Right ventricle myocardium inferior (tissue), 1 donor: ENCODE data around the gene MTF2. TPM values are rescaled to one million over a fixed set of nuclear protein-coding genes. Genes with fewer than 3 reads are reported as not detected.
"Not testable (repeated sequence)": the region's sequence is repeated elsewhere in the genome, so short reads cannot be mapped to it uniquely, and the experiment has no call there.

Experiments used
- ATAC-seq: fragments of 200-7000 bp; cut with Tn5 transposase; one replicate; pipeline ENCODE4 v1.9.1; 2020; ENCODE audit warnings: mild to moderate bottlenecking, moderate library complexity
- DNase-seq: peaks from one replicate; pipeline ENCODE4 v3.0.0; 2021; ENCODE audit errors: missing footprints
- intact Hi-C: fragments of 100-400 bp; cut with DNase I; formaldehyde crosslinking; loops from one replicate; pipeline ENCODE4 v1.11.0; 2022
- total RNA-seq: library from RNA; stranded (reverse); fragmentation: NEBNext Ultra II Directional; extraction: Animal tissue kit (Norgen Biotek cat#: 25700); gene quantifications from one replicate; pipeline ENCODE4 v1.2.1, GENCODE V29; 2021
- donor health status: DM: no; HTN: yes; CAD: no; lungs with severe emphysema.

Gene MTF2
- total RNA-seq, 1 donor from 2014 or later, result 7.1 TPM

DNA sequence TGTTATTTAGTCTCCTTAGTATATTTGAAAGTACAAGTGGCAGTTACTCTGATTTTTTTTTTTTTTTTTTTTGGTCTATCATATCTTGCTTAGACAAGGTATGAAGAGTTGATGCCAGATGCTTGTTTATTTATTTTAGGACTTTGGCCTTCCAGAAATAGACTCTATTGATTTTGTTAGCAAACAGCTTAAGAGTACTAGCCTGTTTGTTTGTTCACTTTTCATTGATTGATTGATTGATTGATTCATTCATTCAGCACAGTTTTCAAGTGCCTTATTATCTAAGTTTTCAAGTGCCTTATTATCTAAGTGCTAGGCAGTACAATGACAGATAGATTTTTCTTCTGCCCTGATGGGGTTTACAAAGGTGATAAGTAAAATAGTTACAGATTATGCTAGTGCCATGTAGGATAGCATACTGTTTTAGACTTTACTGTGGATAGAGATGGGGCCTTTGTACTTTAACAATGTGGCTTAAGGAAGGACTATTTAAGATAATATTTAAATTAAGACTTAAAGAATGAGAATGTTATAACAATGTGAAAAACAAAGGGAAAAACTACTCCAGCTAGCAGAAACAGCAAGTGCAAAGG lies 50.5 kb downstream of the MTF2 start:
- ATAC-seq (no peak), DNase-seq (no peak)
- intact Hi-C loops, result no loop called here

DNA sequence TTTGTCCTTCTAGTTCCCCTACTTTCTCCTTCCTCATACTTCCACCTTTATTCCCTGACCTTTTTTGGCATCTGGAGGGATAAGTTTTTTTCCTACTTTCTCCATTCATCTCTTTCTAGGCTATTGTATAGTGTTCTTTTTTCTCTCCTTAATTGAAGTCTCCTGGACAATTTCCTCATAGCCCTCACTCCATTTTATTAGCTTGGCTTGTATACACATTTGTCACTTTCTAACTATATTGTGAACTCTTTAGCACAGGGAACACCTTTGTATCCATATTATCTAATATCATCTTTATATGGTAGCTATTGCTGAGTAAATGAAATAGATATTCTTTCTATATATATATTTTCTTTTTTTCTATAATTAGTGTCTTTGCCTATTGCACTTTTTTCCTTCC lies 53.6 kb downstream of the MTF2 start:
- intact Hi-C loops, result no loop called here
- ATAC-seq (no peak), DNase-seq (no peak)

DNA sequence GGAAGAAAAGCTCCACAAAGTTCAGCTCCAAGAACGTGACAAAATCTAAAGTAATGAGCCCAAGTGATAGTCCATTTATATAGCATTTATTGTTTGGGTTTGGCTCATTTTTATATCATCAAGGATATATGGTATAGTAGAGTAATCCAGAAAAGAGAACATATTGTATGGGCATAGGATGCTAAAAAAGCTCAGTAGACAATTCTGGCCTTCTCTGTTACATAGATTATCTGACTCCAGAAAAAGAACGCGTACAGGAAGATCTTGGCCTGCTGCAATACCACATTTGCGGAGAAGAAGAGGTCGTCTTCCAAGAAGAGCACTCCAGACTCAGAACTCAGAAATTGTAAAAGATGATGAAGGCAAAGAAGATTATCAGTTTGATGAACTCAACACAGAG lies 57.4 kb downstream of the MTF2 start:
- DNase-seq (no peak), ATAC-seq (no peak)
- intact Hi-C loops, result no loop called here

DNA sequence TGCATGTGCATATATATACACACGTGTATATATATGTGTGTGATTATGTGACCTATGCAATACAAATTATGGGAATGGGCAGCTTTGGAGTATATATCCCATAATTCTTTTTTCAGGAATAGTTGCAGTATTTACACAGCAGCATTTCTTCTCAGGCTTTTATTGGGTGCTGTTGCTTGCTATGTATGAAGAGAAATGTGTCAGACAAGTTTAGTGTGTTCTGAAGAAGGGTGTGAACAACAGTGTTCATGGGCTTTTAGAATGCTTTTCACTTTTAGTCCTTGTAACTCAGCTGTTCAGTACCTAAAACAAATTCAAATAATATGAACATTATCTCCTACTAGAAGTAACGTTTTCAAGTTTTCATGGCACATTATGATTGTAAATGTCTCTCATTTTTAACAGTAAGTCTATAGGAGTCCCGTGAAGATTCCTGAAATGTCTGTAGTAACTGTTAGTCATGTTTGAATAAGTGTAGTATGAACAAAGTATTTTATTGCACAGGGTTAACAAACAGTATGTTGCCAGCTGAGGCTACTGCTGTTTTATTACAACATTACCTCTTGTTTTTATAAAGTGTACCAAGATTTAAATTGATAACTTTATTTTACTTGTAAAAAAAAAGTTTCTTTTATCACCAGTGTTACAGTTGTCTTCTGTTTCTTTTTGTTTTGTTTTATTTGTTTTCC lies 58.7 kb downstream of the MTF2 start:
- ATAC-seq (no peak), DNase-seq (no peak)
- intact Hi-C loops, result no loop called here

DNA sequence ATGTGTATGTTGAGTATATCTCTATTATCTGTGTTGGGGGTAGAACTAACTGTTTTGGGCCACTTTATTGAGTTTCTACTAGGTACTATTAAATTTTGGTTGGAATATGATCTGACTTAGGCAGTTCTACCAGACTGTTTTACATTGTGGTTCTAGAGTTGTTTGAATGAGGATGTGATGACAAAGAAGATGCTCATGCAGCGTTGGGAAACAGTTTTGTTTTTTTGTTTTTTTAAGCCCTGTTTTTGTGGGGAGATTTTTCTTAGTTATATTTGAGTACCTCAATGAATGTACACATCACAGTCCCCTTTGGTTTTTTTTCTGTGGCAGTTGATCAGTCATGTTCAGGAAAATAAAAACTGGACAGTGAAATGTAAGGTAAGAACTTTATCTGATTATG lies 61.0 kb downstream of the MTF2 start:
- DNase-seq (no peak), ATAC-seq (no peak)
- intact Hi-C loops, result no loop called here

DNA sequence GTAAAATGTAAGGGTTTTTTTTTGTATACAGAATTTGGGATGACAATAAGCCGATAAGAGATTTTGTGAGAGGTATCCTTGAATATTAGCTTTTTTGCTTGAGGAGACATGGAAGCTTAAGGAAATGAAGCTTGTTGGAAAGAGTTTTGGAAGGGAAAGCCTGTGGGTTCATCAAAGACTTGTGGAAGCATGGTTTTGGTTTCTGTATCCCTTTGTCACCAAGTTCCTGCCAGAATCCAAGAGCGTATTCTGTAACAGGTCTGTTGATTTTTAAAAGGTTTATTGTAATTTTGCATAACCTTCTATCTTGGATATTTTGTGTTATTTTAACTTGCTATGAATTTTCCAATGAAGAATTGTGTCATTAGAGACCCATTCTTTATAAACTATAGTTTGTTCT lies 63.1 kb downstream of the MTF2 start:
- intact Hi-C loops, result no loop called here
- DNase-seq (no peak), ATAC-seq (no peak)

DNA sequence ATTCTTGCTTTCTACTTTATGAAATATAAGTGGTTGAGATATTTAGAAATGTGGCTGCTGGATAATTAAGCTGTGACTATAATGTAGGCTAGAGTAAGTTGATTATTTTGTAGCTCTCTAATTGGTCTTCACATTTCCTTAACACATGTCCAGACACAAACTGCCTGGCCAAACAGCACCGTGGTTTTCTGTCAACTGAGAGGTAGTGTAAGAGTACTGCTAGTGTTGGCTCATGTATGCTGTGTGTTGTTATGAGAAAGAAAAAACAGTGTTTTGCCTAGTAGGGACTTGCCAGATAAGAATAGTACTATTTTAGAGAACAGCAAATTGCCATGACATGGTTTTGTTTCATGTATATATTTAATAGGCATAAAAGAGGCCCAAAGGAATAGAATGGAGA lies 64.1 kb downstream of the MTF2 start:
- DNase-seq (no peak), ATAC-seq (no peak)
- intact Hi-C loops, result no loop called here

DNA sequence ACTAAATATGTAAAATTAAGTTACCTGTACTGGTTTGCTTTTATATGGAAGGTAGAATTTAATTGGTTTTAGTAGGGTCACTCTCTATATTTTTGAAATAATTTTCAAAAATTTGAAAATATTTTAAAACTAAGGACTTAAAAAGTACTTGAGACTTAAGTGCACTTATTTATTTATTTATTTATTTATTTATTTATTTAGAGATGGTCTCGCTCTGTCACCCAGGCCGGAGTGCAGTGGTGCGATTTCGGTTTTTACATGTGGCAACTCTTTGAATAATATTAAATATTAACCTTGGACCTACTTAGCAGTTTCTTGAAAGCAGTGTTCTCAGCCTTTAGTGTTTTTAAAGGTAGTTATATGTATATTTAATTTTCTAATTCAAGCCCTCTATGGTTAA lies 64.7 kb downstream of the MTF2 start:
- no peak for ATAC-seq
- intact Hi-C loops, result no loop called here
- DNase-seq, result no peak

DNA sequence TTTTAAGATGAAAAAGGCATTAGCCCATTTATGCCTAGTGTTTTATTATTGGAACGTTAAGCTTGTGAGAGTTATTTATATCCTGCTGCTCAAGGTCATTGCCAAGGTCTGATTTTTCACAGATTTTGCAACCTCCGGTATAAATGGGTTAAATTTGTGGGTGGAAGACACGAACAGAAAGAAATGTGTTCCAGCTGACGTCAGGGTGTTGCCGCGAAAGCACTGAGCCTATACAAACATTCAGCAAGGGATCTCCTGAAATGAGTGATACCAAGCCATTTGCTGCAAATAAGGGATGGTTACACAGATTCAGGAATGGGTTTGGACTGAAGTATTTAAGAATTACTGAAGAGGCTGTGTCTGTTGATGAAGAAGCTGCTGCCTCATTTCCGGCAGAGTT lies 68.9 kb downstream of the MTF2 start:
- intact Hi-C loops, result no loop called here
- DNase-seq, result no peak
- ATAC-seq, result no peak

DNA sequence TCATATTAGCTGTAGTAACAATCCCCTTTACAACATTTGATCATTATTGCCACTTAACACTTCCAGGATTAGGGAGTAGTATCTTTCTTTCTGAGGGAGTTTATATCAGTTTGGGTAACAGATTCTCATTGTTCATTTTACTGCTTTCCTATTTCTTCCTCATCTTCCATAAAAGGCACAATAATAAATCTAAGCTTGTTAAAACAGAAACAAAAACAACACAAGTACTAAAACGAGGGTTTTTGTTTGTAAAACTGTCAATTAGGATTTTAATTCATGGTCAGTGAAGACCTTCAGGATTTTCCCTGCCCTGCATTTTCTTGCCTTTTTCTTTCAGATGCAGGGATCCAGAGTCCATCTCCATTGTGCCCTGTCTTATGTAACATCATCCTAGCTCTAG lies 71.6 kb downstream of the MTF2 start:
- intact Hi-C loops, result no loop called here
- ATAC-seq (no peak), DNase-seq (no peak)

DNA sequence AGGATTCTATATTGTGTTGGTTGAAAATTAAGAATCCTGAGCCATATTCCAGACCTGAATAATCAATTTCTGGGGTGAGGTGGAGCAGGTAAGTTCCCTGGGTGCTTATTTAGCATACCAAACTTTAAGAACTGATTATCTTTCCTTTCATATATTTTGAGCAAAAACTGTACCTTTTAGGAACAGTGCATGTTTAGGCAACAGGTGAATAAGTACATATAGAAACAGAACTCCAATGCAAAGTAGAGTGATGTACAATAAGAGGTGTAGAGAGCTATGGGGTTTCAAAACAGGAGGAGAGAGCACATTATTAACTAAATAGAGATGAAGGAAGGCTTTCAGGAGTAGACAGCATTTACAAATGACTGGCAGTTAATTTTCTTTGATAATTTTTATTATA lies 72.4 kb downstream of the MTF2 start:
- DNase-seq (no peak), ATAC-seq (no peak)
- intact Hi-C loops, result no loop called here

DNA sequence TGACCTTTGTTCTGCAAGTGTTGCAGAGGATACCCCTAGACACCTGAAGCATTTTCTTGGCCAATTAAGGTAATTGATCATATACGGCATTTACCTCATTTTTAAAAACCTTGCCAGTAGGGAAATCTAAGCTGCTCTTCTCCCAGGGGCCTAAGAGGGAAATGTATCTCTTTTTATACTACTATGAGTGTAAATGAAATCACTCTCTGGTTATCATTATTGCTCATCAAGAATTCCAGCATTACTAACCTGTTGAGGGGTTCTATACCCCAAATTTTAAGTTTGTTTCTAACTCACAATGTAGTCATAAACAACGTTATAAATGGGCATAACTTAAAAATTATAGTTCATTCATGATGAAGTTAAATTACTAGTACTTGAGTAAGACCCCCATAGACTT lies 73.8 kb downstream of the MTF2 start:
- intact Hi-C loops, result no loop called here
- DNase-seq (no peak), ATAC-seq (no peak)

DNA sequence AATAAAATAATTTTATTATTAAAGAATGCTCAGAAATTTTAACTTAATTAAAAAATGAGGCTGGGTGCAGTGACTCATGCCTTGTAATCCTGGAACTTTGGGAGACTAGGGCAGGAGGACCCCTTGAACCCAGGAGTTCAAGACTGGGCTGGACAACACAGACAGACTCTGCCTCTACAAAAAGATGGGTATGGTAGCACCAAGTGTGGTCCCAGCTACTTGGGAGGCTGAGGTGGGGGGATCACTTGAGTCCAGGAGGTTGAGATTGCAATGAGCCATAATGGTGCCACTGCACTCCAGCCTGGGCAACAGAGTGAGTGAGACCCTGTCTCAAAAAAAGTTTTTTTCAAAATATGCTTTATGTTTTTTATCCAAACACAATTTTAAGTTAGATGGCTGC lies 75.8 kb downstream of the MTF2 start:
- ATAC-seq (no peak), DNase-seq (no peak)
- intact Hi-C loops, result no loop called here

DNA sequence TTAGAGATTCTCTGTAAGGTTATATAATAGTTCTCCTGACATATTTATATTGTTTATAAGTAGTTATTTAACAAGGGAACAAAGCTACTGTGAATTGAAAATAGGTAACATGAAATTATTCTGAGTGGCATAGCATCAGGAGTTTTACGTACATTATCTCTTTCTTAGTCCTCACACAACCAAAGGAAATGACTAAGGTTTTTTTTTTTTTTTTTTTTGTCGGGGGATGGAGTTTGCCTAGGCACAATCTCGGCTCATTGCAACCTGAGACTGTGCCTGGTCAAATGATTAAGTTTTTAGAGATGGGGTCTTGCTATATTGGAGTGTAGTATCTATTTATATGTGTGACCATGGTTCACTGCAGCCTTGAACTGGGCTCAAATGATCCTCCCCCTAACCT lies 76.3 kb downstream of the MTF2 start:
- ATAC-seq (no peak), DNase-seq (no peak)

DNA sequence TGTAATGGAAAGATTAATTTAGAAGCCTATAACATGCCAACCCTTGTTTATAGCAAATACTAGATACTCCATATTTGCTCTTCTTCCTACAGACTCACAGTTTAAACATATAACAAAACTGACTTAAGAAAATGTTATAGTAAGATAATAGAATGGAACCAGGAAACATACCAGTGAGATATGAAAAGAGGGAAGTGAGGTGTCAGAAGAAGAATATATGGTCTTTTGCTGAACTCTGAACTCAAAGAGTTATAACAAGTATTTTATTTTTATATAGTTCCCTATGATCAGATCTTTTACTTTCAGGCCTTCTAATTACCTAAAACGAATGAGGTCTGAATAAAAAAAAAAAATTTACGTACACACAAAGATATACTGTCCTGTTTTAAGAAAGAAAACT lies 80.3 kb downstream of the MTF2 start:
- ATAC-seq (no peak), DNase-seq (no peak)
- intact Hi-C loops, result no loop called here

More for the DNA sequence above, 76.3 kb downstream of the MTF2 start:
- intact Hi-C loops, result no loop called here

DNA sequence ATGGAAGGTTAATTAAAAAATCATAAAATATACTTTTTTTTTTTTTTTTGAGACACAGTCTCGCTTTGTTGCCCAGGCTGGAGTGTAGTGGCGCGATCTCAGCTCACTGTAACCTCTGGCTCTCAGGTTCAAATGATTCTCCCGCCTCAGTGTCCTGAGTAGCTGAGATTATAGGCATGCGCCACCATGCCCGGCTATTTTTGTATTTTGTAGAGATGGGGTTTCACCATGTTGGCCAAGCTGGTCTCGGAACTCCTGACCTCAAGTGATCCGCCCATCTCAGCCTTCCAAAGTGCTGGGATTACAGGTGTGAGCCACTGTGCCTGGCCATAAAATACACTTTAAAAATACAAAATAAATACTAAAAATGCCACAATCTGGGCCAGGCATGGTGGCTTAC lies 84.2 kb downstream of the MTF2 start:
- DNase-seq, intact Hi-C loops, ATAC-seq: not testable (repeated sequence)

DNA sequence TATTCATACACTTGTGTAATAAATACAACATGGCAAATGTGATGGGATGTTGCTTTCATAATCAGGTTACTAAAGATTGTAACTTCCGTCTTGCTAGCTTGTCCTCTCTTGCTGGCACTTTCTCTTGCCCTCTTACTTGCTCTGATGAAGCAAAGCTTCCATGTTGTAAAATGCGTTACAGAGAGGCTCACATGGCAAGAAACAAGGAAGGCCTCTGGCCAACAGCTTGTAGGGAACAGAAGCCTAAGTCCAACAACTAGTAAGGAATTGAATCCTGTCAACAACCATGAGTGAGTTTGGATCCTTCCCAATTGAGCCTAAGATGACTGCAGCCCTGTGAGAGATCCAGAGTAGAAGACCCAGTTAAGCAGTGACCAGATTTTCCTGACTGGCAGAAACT lies 85.7 kb downstream of the MTF2 start:
- DNase-seq, result no peak
- ATAC-seq, result peak; percentile 74
- intact Hi-C loops, result no loop called here

DNA sequence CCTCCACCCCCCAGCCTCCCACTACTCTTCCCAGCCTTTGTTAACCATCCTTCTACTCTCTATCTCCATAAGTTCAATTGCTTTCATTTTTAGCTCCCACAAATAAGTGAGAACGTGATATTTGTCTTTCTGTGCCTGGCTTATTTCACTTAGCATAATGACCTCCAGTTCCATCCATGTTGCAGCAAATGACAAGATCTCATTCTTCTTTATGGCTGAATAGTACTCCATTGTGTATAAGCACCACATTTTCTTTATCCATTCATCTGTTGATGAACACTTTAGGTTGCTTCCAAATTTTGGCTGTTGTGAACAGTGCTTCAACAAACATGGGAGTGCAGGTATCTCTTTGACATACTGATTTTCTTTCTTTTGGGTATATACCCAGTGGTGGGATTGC lies 86.8 kb downstream of the MTF2 start:
- intact Hi-C loops, DNase-seq, ATAC-seq: not testable (repeated sequence)

DNA sequence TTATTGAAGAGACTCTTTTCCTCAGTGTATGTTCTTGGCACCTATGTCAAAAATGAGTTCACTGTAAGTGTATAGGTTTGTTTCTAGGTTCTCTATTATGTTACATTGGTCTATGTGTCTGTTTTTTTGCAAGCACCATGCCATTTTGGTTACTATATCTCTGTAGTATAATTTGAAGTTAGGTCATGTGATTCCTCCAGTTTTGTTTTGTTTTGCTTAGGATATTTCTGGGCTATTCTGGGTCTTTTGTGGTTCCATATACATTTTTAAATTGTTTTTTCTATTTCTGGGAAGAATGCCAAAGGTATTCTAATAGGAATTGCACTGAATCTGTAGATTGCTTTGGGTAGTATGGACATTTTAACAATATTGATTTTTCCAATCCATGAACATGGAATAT lies 87.9 kb downstream of the MTF2 start:
- DNase-seq (no peak), ATAC-seq (no peak)
- intact Hi-C loops, result no loop called here

DNA sequence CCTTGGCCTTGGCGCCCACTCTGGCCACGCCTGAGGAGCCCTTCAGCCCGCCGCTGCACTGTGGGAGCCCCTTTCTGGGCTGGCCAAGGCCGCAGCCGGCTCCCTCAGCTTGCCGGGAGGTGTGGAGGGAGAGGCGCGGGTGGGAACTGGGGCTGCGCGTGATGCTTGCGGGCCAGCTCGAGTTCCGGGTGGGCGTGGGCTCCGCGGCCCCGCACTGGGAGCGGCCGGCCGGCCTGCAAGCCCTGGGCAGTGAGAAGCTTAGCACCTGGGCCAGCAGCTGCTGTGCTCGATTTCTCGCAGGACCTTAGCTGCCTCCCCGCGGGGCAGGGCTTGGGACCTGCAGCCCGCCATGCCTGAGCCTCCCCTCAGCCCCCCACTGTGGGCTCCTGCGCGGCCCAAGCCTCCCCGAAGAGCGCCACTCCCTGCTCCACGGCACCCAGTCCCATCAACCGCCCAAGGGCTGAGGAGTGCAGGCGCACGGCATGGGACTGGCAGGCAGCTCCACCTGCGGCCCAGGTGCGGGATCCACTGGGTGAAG lies 91.1 kb downstream of the MTF2 start:
- DNase-seq, intact Hi-C loops, ATAC-seq: not testable (repeated sequence)

DNA sequence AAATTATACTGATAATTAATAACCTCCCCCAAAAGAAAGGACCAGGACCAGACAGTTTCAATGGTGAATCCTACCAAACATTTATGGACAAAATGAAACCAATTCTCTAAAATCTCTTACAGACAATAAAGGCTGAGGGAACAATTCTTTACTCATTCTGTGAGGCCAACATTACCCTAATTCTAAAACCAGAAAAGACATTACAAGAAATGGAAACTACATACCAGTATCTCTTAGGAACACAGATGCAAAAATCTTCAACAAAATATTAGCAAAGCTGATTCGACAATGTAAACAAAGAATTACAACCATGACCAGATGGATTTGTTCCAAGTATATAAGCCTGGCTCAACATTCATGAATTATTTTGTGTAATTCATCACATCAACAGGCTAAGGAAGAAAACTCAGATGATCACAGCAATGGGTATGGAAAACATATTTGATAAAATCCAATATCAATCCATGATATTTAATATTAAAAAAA lies 92.5 kb downstream of the MTF2 start:
- ATAC-seq, result no peak
- intact Hi-C loops, result no loop called here
- DNase-seq, result no peak
